ENCODE data around the gene DPCD. TPM values are rescaled to one million over a fixed set of nuclear protein-coding genes. Genes with fewer than 3 reads are reported as not detected.

DPCD gene
- total and polyA plus RNA-seq, 10 of the 15 experiments (the other 5 are each of a cell fraction or from before 2014, with no cell fraction given) = 9.7 to 50.9 (median 26.3) TPM

- POLR2A ChIA-PET = interaction anchor here (0.6 kb wide), 1 partner anchor 102 kb away, joined by 3 read pairs; no protein-coding TSS in a partner anchor
- in situ Hi-C loops (cut with MboI) (no loop called here), intact Hi-C loops (cut with micrococcal nuclease; ENCODE audit: unreplicated experiment) (no loop called here)
- Histone ChIP-seq H3K27ac (ENCODE audit: control insufficient read depth, insufficient read depth) (no peak overlapping the region), H3K36me3 (ENCODE audit: control insufficient read depth in 2 of 2, insufficient read depth in 2 of 2, low read length in 1 of 2) (peaks cover 0 to 2% of the 10 kb centered on the region in 2 experiments; a peak in 2 of 4 replicates), H3K9me3 (replicated peaks; ENCODE audit: control insufficient read depth, insufficient read depth, low read length) (no peaks in the 10 kb centered on the region), H3K9ac (ENCODE audit: control insufficient read depth, insufficient read depth, low read length) (no peak overlapping the region), H3K4me1 (ENCODE audit: control insufficient read depth, insufficient read depth, low read length) (no peaks in the 10 kb centered on the region), H3K27me3 (replicated peaks in 1 of 2; ENCODE audit: control insufficient read depth in 2 of 2, insufficient read depth in 2 of 2, low read length in 1 of 2) (no peaks in the 10 kb centered on the region), H3K79me2 (ENCODE audit: control insufficient read depth, insufficient read depth, low read length) (no peaks in the 10 kb centered on the region), H3K4me2 (ENCODE audit: control insufficient read depth, insufficient read depth) (no peak overlapping the region), H4K20me1 (ENCODE audit: control insufficient read depth, insufficient read depth) (no peaks in the 10 kb centered on the region), H2AFZ (ENCODE audit: control insufficient read depth, low read depth, low read length) (no peak overlapping the region), H3K4me3 (no peak overlapping the region)
- RAD21 ChIA-PET (ENCODE audit: unreplicated experiment) = no interaction called here
- SMC1A ChIA-PET (ENCODE audit: uncharacterized antibody, unreplicated experiment) = interaction anchor here (0.8 kb wide), 1 partner anchor 8 kb away, joined by 3 read pairs; no protein-coding TSS in a partner anchor
- BruUV-seq (replicated peaks) = no TSS peak
- ATAC-seq = no peak
- WGBS (ENCODE audit: insufficient coverage, insufficient replicate concordance, low lambda C conversion rate, missing lambda C conversion rate) = 86% methylated on average over 5 of the region's 5 CpGs
- no peak for FAIRE-seq
- CTCF ChIA-PET = interaction anchor here (1.1 kb wide), 1 partner anchor 42 kb away, joined by 3 read pairs; no protein-coding TSS in a partner anchor
- no peak for DNase-seq (ENCODE audit: low read depth, low spot score)
- TF ChIP-seq USF2 (IDR thresholded peaks at IDR 0.05; ENCODE audit: borderline replicate concordance, low read depth, low read length) = no peak
- no peak for TF ChIP-seq IKZF1 (conservative IDR thresholded peaks at IDR 0.05)
- no peak for TF ChIP-seq NR2C2 (IDR thresholded peaks at IDR 0.05; ENCODE audit: borderline replicate concordance, control insufficient read depth, insufficient read length, low read depth)
- TF ChIP-seq IRF3 (IDR thresholded peaks at IDR 0.05) = no peak
- TF ChIP-seq ZBTB40 (IDR thresholded peaks at IDR 0.05; ENCODE audit: borderline replicate concordance) = no peak
- no peak for TF ChIP-seq FOXK2 (IDR thresholded peaks at IDR 0.05)
- TF ChIP-seq CREM (IDR thresholded peaks at IDR 0.05; ENCODE audit: low read depth) = no peak
- TF ChIP-seq ZNF622 (IDR thresholded peaks at IDR 0.05) = no peak
- TF ChIP-seq ZNF687 (IDR thresholded peaks at IDR 0.05) = no peak
- no peak for TF ChIP-seq FOS (IDR thresholded peaks at IDR 0.05; ENCODE audit: borderline replicate concordance, extremely low read depth, insufficient read length)
- no peak for TF ChIP-seq ZNF217 (IDR thresholded peaks at IDR 0.05)
- TF ChIP-seq JUNB (IDR thresholded peaks at IDR 0.05) = no peak
- TF ChIP-seq CREB1 (IDR thresholded peaks at IDR 0.05; ENCODE audit: low read depth) = no peak
- TF ChIP-seq KAT2A (conservative IDR thresholded peaks at IDR 0.05; ENCODE audit: control insufficient read depth, low read depth, low read length) = no peak
- no peak for TF ChIP-seq SUZ12 (IDR thresholded peaks at IDR 0.05; ENCODE audit: unreplicated experiment)
- no peak for TF ChIP-seq SIX5 (IDR thresholded peaks at IDR 0.05; ENCODE audit: low read depth, low read length, severe bottlenecking)
Measured at GRCh38 chr10:101578192-101578591, 9.9 kb upstream of the DPCD start.

Measured in GM12878 (cell line).